ENCODE results near the gene UBA6. TPM values are rescaled to one million over a fixed set of nuclear protein-coding genes. Genes with fewer than 3 reads are reported as not detected.

Gene UBA6
- total and polyA plus RNA-seq, 2 of the 4 experiments (the other 2 are of a cell fraction) = 29.2 to 268 TPM

- TF ChIP-seq RCOR1 (IDR thresholded peaks at IDR 0.05; ENCODE audit: insufficient replicate concordance, low read length) = no peak
- ChIA-PET CTCF (no interaction called here), POLR2A (ENCODE audit: unreplicated experiment) (no interaction called here)
- Histone ChIP-seq H4K5ac (ENCODE audit: low read depth, low read length) (no peak overlapping the region), H3K79me1 (ENCODE audit: low read depth in 1 of 2, low read length in 2 of 2) (no peaks in the 10 kb centered on the region), H3K27me3 (ENCODE audit: control insufficient read depth, insufficient read depth, low read length) (no peaks in the 10 kb centered on the region), H2BK15ac (ENCODE audit: low read depth, low read length) (no peak overlapping the region), H2BK120ac (ENCODE audit: low read depth, low read length) (no peak overlapping the region), H2AK9ac (replicated peaks; ENCODE audit: low read depth, low read length, poor library complexity) (no peak overlapping the region), H3K4ac (ENCODE audit: low read depth, low read length) (no peak overlapping the region), H4K20me1 (ENCODE audit: insufficient read depth, low read length) (no peaks in the 10 kb centered on the region), H3K4me1 (ENCODE audit: control insufficient read depth, insufficient read depth, low read length) (peaks cover 2% of the 10 kb centered on the region; the same call in 1 of the 2 replicates), H4K91ac (ENCODE audit: insufficient read depth, low read depth, low read length) (no peak overlapping the region), H3K9me1 (ENCODE audit: insufficient read depth, low read length) (no peaks in the 10 kb centered on the region; the same call in 1 of the 2 replicates), H3K36me3 (ENCODE audit: control insufficient read depth, insufficient read depth, low read length) (no peaks in the 10 kb centered on the region), H3K23ac (ENCODE audit: low read depth, low read length) (no peak overlapping the region), H3K56ac (ENCODE audit: extremely low read depth, insufficient read depth, low read length) (no peak overlapping the region), H3K9me3 (ENCODE audit: control insufficient read depth, insufficient read depth, low read length) (no peaks in the 10 kb centered on the region), H2BK20ac (ENCODE audit: low read depth, low read length) (no peak overlapping the region), H3K27ac (ENCODE audit: insufficient read depth, low read length) (no peak overlapping the region), H2AFZ (replicated peaks; ENCODE audit: low read length, poor library complexity) (no peak overlapping the region), H2BK5ac (ENCODE audit: low read depth, low read length, poor library complexity, severe bottlenecking) (no peak overlapping the region), H2AK5ac (ENCODE audit: low read depth, low read length) (no peak overlapping the region), H3K14ac (replicated peaks; ENCODE audit: low read depth, low read length) (no peak overlapping the region), H3K4me2 (ENCODE audit: low read depth, low read length) (no peak overlapping the region), H4K8ac (ENCODE audit: low read depth in 2 of 2, low read length in 2 of 2) (no peak overlapping the region), H3K9ac (ENCODE audit: low read depth, low read length) (no peak overlapping the region), H3K18ac (ENCODE audit: low read depth, low read length) (no peak overlapping the region), H3K4me3 (ENCODE audit: insufficient read depth, low read depth, low read length) (no peak overlapping the region)
- in situ Hi-C loops (cut with MboI; ENCODE audit: low sequenced_read_pairs) (no loop called here), intact Hi-C loops (cut with micrococcal nuclease) (no loop called here), dilution Hi-C loops (cut with HindIII; ENCODE audit: low sequenced_read_pairs, unreplicated experiment) (no loop called here)
- DNase-seq (no peak), ATAC-seq (ENCODE audit: low read depth) (no peak)
- 100% methylated on average over 1 of the region's 3 CpGs; no CpG with 5 or more reads in 1 of the 2 experiments for WGBS, 2 experiments (ENCODE audit: extremely low coverage in 2 of 2, insufficient read length in 1 of 2)
- no TSS peak for BruUV-seq (replicated peaks)
These were observed 48.3 kb upstream of the UBA6 start for GRCh38 chr4:67749286-67749685.
